HG03457 (cell line): ENCODE data around the gene SCGB1D1.

ENCODE experiments used
- ATAC-seq: cut with Tn5 transposase; IDR thresholded peaks from one replicate; pipeline ENCODE4 v1.9.1; 2021; ENCODE audit warnings: moderate number of reproducible peaks; ENCODE audit not compliant: unreplicated experiment

SCGB1D1 gene

GRCh38 chr11:62190011-62190410, at the start of gene SCGB1D1:
SCGB1D1 (plus strand) TSS chr11:62190216; CDS start chr11:62190285, 69 bp downstream.
- ATAC-seq, result no peak

- no peak for ATAC-seq
These were observed 49.5 kb upstream of the SCGB1D1 start for GRCh38 chr11:62140304-62141110.

- no peak for ATAC-seq
These were observed 48.6 kb upstream of the SCGB1D1 start for GRCh38 chr11:62141111-62142042.

- ATAC-seq, result no peak
These were observed 48.0 kb upstream of the SCGB1D1 start for GRCh38 chr11:62142043-62142375.

- ATAC-seq, result no peak
These were observed 47.1 kb upstream of the SCGB1D1 start for GRCh38 chr11:62142921-62143320.

GRCh38 chr11:62143727-62144126, 46.3 kb upstream of the SCGB1D1 start:
- no peak for ATAC-seq

GRCh38 chr11:62144641-62145255, 45.3 kb upstream of the SCGB1D1 start:
- no peak for ATAC-seq

GRCh38 chr11:62145261-62145871, 44.6 kb upstream of the SCGB1D1 start:
- no peak for ATAC-seq

- ATAC-seq, result no peak
These were observed 43.4 kb upstream of the SCGB1D1 start for GRCh38 chr11:62146476-62147200.

GRCh38 chr11:62147545-62147944, 42.5 kb upstream of the SCGB1D1 start:
- no peak for ATAC-seq

- ATAC-seq, result no peak
These were observed 41.6 kb upstream of the SCGB1D1 start for GRCh38 chr11:62148271-62148980.

- no peak for ATAC-seq
These were observed 39.8 kb upstream of the SCGB1D1 start for GRCh38 chr11:62149986-62150886.

- no peak for ATAC-seq
These were observed 38.9 kb upstream of the SCGB1D1 start for GRCh38 chr11:62150887-62151736.

GRCh38 chr11:62151737-62152102, 38.3 kb upstream of the SCGB1D1 start:
- ATAC-seq, result no peak

GRCh38 chr11:62152245-62153086, 37.5 kb upstream of the SCGB1D1 start:
- no peak for ATAC-seq

GRCh38 chr11:62153087-62153395, 37.0 kb upstream of the SCGB1D1 start:
- ATAC-seq, result no peak

- no peak for ATAC-seq
These were observed 36.4 kb upstream of the SCGB1D1 start for GRCh38 chr11:62153617-62154016.
